Adrenal gland (tissue), 5 donors: ENCODE measurements around the gene LMO7.

ENCODE experiments used
- POLR2A ChIP-seq, 2 donors: fragments of 450-650 bp; IDR thresholded peaks; one replicate each; pipeline ENCODE4 v1.6.1; 2017; ENCODE audit warnings: antibody characterized with exemption in 2 of 2, mild to moderate bottlenecking in 2 of 2, moderate library complexity in 1 of 2
- TF ChIP-seq, protein P1 (sequence below), 6 experiments: fragments of 450-650 bp in 4 of 6; fragments of 200-600 bp in 2 of 6; sonication (generic) in 1 of 6; IDR thresholded peaks; 1 replicate in 5 of 6; 2 replicates in 1 of 6; pipeline versions ENCODE4 v1.5.1 to v1.8.0; 2016 to 2021; ENCODE audit warnings: antibody characterized with exemption in 6 of 6, mild to moderate bottlenecking in 2 of 6, moderate library complexity in 1 of 6
- donor health status: DM: no; HTN: no; CAD: no.

DNA sequence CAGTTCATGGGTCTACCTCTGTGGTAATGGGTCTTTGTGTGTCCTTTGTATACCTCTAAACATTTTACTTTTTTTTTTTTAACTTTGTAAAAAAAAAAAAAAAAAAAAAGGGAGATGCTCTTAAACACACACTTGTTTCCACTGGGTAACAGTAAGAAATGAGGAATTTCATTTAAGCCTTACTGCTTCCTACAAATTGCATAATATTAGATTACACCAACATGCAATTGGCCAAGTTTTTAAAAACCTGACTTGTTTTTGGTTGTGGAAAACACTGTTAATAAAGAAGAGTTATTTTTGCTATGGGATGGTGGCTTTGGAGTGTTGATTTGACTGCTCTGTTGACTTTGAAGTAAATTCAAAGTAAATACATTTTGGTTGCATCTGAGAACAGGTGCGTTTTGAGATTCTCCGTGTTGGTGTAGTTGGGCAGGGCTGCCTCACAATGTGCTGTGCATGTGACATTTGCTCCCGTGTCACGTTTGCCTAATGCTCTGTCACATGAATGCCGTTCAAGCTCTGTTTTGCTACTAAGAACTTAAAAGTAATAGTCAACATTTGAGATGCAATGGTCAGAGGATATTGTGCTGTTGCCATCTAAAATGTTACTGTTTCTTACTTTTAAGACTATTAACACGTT, 202.4 kb downstream of the LMO7 start:
- TF ChIP-seq, protein P1, sequence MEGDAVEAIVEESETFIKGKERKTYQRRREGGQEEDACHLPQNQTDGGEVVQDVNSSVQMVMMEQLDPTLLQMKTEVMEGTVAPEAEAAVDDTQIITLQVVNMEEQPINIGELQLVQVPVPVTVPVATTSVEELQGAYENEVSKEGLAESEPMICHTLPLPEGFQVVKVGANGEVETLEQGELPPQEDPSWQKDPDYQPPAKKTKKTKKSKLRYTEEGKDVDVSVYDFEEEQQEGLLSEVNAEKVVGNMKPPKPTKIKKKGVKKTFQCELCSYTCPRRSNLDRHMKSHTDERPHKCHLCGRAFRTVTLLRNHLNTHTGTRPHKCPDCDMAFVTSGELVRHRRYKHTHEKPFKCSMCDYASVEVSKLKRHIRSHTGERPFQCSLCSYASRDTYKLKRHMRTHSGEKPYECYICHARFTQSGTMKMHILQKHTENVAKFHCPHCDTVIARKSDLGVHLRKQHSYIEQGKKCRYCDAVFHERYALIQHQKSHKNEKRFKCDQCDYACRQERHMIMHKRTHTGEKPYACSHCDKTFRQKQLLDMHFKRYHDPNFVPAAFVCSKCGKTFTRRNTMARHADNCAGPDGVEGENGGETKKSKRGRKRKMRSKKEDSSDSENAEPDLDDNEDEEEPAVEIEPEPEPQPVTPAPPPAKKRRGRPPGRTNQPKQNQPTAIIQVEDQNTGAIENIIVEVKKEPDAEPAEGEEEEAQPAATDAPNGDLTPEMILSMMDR (IDR thresholded peaks at IDR 0.05) = no peak
- no peak for TF ChIP-seq POLR2A (IDR thresholded peaks at IDR 0.05)
